Activated CD4-positive, alpha-beta T cell treated with anti-CD3 and anti-CD28 coated beads, Interleukin-2, Interleukin-4, amounts not matched to agents 100 ng/mL and 50 ng/mL, durations not matched to agents 16 hours and 8 hours (primary cell): ENCODE measurements around the gene RNU1-2.
"Not testable (repeated sequence)": the region's sequence is repeated elsewhere in the genome, so short reads cannot be mapped to it uniquely, and the experiment has no call there.

Experiments
- DNase-seq: peaks from one replicate; pipeline ENCODE4 v3.0.0-alpha.2; 2020; ENCODE audit warnings: low spot score

The RNU1-2 gene

DNA sequence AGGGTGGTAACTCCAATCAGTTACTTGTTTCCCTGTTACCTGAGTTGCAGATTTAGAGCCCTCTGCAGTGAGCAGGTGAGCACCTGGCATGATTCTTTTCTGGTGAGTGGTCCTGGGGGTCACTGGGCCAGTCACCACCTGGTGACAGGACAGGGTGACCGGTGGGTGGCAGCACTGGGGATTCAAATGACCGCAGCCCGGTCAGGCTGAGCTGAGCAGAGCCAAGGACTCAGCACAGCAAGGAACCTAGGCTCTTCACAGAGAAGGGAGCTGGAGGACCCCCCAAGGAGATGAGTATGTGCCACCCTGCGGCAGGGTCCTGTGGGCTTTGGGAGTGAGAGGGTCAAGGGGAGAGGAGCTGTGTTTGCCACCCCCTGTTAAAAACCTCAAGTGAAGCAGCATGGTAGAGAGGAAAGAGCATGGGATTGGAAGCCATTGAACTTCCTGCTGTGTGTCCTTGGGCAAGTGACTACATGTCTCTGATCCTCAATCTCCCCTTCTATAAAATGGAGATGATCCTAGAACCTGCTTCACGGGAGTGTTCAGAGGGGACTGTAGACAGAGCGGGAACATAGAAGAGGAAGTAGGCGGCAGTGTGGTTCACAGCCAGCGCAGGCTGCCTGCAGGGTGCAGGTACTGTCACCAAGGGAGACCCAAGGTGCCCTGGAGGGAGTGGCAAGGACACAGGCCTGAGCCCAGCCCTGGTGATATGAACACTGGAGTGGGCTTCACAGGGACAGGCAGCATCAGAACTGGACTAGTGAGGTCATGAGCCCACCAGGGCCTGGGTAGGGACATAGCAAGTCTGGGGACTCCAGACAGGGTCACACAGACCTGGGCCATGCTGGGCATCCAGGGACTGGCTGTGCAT, 16.3 kb downstream of the RNU1-2 start:
- DNase-seq, result not testable (repeated sequence)

- DNase-seq, result not testable (repeated sequence)
These were observed 17.0 kb downstream of the RNU1-2 start for GRCh38 chr1:16912742-16913141.

DNA sequence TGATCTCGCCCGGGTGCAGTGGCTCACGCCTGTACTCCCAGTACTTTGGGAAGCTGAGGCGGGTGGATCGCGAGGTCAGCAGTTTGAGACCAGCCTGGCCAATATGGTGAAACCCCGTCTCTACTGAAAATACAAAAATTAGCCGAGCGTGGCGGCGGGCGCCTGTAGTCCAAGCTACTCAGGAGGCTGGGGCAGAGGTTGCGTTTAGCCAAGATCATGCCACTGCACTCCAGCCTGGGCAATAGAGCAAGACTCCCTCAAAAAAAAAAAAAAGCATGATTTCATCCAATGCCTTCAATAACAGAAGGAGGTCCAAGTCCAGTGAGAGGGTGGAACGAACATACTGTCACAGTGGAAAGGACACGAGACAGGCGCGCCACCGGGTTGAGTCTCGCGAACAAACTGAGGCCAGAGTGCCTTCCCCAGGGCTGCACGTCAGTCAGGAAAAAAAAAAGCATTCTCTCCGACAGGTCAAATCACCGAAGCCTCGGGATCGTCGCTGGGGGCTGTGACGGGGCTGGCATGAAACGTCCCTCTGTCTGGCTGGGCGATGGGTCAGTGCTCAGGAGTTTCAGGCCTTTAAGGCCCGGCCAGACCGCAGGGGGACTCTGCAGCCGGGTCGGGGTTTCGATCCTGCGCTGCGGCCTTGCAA, 17.5 kb downstream of the RNU1-2 start:
- DNase-seq, result no peak

GRCh38 chr1:16913833-16914662, 18.3 kb downstream of the RNU1-2 start:
- DNase-seq, result peak; percentile 94

DNA sequence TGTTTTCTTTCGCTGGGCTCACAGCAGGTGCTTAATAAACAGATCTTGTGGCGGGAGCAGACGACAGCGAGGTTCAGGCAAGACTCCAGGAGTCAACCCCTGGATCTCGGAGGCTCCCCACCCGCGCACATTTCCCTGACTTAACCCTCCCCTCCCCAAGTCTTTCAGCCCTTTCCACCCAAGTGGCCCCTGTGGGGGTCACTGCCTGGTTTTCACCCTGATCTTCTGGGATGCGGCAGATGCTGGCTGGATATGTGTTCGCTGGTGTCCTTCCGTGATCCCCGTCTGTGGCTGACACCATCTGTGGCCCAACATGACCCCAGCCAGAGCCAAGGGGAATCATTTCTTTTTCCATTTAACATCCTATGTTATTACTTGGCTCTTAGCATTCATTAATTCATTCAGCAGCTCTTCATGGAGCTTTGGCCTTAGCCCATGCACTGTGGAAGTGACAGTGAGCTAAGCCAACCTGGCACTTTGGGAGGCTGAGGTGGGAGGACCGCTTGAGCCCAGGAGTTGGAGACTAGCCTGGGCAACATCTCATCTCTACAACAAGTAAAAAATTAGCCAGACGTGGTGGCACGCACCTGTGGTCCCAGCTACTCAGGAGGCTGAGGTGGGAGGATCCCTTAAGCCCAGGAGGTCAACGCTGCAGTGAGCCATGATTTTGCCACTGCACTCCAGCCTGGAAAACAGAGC, 19.3 kb downstream of the RNU1-2 start:
- not testable (repeated sequence) for DNase-seq

- no peak for DNase-seq
These were observed 19.8 kb downstream of the RNU1-2 start for GRCh38 chr1:16915627-16915973.

DNA sequence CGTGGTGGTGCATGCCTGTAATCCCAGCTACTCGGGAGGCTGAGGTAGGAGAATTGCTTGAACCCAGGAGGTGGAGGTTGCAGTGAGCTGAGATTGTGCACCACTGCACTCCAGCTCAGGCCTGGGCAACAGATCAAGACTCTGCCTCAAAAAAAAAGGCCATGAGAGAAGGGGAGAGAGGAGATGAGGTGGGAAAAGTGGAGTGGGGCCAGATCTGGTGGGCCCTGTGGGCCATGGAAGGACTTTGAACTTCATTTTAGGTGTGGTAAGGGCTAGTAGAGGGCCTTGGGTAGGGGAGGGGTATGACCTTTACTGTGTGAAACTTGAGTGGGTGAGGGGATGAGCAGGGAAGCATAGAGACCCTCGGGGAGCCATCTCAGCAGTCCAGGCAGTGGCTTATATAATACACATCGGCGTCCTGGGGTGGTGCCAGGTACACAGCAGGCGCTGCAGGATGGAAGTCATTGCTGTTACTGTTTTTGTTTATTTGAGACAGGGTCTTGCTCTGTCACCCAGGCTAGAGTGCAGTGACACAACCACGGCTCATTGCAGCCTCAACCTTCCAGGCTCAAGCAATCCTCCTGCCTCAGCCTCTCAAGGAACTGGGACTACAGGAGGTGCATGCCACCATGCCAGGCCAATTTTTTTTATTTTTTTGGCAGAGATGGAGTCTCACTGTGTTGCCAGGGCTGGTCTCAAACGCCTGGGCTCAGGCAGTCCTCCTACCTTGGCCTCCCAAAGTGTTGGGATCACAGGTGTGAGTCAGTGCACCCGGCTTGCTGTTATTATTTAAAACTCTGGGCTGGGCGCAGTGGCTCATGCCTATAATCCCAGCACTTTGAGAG, 20.5 kb downstream of the RNU1-2 start:
- not testable (repeated sequence) for DNase-seq

GRCh38 chr1:16918371-16918770, 22.6 kb downstream of the RNU1-2 start:
- DNase-seq, result no peak

GRCh38 chr1:16918936-16919665, 23.3 kb downstream of the RNU1-2 start:
- not testable (repeated sequence) for DNase-seq

DNA sequence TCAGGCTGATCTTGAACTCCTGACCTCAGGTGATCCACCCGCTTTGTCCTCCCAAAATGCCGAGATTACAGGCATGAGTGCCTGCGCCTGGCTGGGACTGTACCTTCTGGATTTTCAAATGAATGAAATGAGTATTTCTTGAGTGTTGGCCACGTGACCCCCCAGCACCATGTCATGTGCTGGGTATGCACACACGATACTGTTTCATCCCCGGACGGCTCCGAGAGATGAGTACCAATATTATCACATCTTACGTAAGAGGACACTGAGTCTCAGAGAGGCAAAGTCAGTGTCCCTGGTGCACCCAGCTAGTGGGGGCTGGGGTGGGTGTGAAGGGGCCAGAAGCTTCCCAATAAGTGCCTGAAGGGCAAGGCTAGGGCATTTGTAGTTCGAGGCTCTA, 25.2 kb downstream of the RNU1-2 start:
- DNase-seq, result no peak

GRCh38 chr1:16921391-16922185, 25.8 kb downstream of the RNU1-2 start, which contains the start of gene CROCC:
Gene CROCC (plus strand): TSS chr1:16921931. CDS start chr1:16922019, 88 bp downstream.
- DNase-seq, result no peak

GRCh38 chr1:16922466-16922865, 26.7 kb downstream of the RNU1-2 start:
- DNase-seq, result no peak

- DNase-seq, result no peak
These were observed 27.2 kb downstream of the RNU1-2 start for GRCh38 chr1:16922885-16923431.

- DNase-seq, result no peak
These were observed 28.6 kb downstream of the RNU1-2 start for GRCh38 chr1:16924216-16924918.

- DNase-seq, result no peak
These were observed 29.2 kb downstream of the RNU1-2 start for GRCh38 chr1:16924919-16925477.

DNA sequence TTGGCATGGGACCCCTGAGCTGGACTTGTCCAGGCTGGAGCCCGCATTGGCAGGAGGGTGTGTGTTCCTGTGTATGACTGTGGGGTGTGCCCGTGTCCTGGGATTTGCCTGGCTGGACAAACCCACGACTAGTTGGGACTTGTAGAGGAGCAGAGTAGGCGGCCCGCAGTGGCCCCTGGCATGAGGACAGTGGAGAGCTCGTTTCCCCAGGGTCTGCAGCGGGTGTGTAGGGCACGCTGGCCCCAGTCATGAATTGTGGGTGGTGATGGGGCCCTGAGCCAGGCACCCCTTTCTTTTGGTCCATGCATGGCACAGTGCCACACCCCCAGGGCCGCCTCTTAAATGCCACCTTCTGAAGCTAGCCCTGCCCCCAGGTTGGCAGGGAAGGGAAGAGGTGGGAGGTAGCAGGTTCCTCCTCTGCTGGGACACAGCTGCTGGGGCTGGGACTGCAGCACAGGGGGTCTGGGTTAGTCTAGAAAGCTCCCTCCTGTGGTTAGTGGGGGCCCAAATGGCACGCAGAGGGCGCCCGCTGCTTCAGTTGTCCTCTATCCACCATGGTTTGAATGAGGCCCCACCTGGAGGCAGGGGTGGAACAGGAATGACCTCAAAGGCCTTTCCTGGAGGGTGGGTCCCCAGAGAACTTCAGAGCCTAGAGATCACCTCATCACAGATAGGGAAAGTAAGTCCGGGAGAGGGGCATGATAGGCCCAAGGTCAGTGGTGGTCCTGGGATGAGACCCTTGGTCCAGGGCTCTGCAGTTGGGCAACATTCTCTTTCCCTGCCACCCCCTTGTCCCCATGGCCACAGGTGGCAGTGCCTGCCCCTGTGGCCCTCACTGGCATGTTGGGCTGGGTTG, 30.1 kb downstream of the RNU1-2 start:
- DNase-seq, result no peak

- DNase-seq, result no peak
These were observed 30.8 kb downstream of the RNU1-2 start for GRCh38 chr1:16926491-16927073.
